Fibroblast of upper back skin (primary cell): ENCODE data around the gene KITLG.
"Not testable (repeated sequence)": the region's sequence is repeated elsewhere in the genome, so short reads cannot be mapped to it uniquely, and the experiment has no call there.

Experiments
- DNase-seq: peaks from one replicate; pipeline ENCODE4 v3.0.0-alpha.2; 2013

The KITLG gene

DNA sequence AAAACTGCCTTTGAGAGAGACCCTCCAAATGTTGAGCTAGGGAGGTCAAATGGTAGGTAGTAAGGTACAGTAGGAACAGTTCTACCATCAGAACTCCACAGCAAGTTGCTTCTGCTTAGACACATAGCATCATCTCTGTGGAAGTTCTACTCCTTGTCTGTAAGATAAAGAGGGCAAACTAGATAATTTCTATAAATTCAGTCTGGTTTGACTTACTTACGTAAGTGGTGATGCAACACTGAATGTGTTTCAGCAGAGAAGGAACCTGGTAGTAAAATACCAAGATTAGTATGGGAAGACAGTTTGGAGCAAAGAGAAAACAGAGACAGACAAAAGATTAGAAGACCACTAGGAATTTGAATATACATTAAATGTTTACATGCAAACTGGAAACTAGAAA, 42.0 kb downstream of the KITLG start:
- DNase-seq: no peak

DNA sequence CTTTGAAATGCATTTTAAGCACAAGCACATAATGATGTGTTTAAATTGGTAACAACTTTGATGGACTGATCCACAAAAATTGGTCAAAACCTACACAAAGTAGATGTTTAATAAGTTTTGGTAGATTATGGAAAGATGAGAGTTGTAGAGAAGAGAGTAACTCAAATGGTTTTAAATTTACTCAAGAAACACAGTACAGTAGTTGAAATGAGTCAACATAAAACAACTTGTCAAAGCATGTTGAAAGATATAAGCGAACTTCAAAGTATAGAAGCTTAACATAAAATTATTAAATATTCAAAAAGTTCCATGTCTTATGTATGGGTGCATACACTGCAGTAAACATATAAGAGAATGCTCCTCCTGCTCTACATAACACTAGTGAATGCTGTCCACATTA, 49.4 kb downstream of the KITLG start:
- DNase-seq: no peak

DNA sequence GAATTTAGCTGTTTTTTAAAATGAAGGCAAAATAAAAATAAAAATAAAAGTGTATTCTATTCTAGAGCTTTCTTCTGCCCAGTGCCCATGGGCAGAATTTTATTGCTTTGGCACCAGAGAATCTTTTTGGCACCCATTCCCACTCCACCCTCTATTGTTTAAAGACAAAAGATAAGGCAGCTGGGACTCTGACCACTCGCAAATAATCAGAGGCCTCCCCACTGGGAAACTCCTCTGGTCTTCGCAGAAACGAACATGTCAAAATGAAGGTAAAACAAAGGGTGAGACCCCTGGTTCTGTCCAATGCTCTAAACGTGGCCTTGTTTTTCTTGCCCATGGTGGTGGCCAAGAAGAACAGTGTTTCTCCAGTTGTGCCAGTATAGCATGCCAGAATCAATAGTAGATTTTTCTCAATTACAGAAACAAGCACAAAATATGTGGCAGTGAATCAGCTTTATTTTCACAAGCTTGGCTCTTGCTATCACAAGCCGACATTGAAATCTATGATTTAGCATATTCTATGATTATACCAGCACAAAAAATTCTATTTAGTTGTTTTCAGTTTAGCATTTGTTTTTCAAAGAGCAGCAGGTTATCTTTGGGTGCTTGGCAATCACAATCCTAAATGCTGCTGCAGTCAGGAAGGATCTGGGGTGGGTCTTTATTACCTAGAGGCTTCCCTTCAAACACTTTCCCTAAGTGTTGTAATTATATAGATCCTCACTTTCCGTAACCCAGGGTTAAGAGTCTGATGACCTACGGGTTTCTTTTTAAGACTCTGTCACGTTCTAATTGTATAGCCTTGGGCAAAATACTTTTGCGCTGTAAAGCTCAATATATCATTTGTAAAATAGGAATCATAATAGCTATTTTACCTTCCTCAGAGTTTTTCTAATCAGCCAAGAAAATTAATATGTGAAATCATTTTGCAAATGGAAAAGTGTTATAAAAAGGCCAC, 50.5 kb downstream of the KITLG start:
- DNase-seq: no peak

GRCh38 chr12:88522961-88523360, 57.3 kb downstream of the KITLG start:
- no peak for DNase-seq

DNA sequence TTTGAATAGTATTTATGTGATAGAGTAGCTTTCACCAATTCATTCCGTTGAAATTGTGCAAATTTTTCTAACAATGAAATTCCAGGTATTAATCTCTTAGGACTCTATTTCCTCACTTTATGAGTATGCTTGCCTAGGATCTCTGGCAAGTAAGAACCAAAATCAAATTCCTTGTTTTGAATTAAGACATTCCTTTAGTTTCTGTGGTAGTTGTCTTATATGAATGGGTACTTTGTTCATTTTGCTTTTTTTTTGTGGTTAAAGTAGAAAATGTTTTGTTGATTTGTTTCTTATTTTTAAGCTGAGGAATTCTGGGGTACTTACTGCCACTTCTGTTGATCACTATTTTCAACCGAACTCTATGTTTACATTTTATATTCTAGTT, 59.8 kb downstream of the KITLG start:
- no peak for DNase-seq

GRCh38 chr12:88519802-88520435, 60.4 kb downstream of the KITLG start:
- peak; percentile 49 for DNase-seq

DNA sequence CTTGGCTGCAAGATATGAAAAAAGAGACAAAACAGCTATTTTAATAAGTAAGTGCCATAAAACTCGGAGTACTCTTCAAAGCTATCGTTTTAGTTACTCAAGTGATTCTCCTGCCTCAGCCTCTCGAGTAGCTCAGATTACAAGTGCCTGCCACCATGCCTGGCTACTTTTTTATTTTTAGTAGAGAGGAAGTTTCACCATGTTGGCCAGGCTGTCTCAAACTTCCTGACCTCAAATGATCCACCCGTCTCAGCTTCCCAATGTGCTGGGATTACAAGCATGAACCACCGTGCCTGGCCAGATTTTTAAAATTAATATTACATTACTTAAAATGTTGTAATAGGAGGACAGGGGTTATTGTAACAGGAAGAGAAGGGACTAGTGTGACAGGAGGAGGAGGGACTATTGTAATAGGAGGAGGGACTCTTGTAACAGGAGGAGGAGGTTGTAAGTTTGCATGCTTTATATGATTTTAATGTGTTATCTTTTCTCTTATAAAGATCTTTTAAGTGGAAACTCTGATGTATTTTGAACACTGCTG, 61.3 kb downstream of the KITLG start:
- DNase-seq: no peak

GRCh38 chr12:88516811-88517210, 63.5 kb downstream of the KITLG start:
- DNase-seq: no peak

DNA sequence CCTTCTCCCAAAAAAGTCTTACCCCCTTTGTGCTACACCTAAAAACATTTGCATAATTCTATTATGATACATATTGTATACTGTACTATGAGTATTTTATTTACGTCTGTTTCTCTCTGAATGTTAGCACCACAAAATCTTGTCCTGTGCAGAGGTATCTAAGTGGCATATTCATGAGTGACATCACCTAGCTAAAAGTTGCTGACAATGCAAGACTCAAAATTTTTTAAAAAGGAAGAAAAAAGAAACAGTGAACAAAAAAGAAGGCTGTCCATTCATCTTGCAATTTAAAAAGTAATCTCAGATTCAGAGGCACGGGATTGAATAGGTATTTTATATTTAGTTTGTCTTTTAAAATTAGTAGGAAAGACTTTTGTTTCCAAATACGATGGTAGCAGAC, 69.4 kb downstream of the KITLG start:
- no peak for DNase-seq

- peak; percentile 34 for DNase-seq
Measured at GRCh38 chr12:88509851-88510250, 70.4 kb downstream of the KITLG start.

GRCh38 chr12:88509347-88509746, 70.9 kb downstream of the KITLG start:
- DNase-seq: peak; percentile 34

- not testable (repeated sequence) for DNase-seq
Measured at GRCh38 chr12:88507851-88508250, 72.4 kb downstream of the KITLG start.

GRCh38 chr12:88507270-88507669, 73.0 kb downstream of the KITLG start:
- no peak for DNase-seq

DNA sequence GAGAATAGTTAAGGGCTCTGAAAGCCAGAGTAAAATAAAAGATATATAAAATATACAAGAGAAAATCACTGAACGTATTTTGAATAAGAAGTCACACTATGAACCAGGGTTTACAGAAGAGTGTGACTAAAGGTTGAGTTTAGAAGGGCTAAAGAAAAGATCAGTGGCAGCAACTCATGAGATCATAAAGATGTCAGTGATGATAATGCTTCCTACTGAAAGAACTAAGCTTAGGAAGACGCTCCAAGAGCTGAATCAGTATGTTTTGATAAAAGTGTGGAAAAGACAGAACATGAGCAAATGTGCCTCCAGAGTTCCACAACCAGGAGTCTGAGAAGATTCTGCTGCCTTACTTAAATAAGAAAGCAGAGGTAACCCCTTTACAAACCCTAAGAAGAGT, 74.6 kb downstream of the KITLG start:
- no peak for DNase-seq

DNA sequence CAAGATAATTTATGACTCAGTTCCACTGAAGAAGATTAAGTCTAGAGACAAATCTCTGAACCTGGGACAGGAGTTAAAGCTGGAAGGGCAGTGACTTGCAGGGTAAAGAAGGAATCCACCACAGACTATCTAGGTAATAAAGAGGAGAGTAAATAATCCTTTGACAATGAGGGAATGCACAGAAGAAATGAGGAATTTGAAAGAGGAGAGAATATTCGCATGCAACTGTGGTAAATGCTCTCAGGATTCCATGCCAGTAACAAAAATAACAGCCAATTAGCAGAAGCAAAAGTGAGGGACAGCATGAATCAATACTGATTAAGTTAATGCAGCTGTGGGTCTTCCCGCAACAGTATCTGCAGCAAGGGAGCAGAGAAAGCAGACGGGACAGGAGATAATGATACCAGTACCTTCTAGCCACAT, 77.0 kb downstream of the KITLG start:
- DNase-seq: peak; percentile 36

DNA sequence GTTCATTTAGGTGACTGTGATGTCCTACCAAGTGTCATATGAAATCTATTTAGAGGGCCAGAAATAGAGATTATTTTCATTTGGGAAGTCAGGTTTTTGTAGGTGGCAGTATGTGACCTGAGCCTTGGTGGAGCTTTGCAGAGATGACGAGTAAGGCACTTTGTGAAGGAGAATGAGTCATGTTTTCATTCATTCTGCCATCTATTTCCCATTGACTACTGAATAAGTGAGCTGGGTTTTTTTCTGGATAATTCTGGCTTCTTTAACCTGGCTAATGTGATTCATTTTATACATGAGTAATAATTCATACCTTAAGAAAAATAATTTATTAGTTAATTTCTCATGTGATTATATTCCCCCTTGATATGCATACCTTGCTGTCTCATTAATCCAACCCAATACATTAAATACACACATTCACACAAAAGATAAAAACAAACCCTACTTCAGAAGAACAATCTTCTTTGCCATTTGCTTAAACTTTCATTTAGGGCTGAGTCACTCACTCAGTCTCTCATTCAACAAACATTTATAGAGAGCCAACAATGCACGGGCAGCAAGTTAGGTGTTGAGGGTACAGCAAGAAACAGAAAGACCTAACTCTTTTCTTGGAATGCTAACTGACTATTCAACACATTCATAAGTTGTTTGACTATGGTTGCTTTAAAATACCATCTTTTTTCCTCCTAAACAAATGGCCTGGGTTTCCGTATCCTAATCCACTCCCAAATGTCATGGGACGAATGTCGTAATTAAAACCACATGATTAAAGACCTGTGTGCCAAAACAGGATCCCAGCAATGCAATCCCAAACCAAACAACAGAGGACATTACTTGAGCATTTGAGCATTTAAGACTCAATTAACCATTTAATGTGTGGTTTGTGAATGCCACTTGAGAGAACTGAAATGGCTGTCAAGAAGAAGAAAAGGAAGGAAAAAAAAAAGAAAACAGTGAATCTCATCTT, 78.0 kb downstream of the KITLG start:
- DNase-seq: peak; percentile 28

- DNase-seq: peak; percentile 45
Measured at GRCh38 chr12:88496891-88497371, 83.3 kb downstream of the KITLG start.

GRCh38 chr12:88496429-88496828, 83.8 kb downstream of the KITLG start:
- no peak for DNase-seq

GRCh38 chr12:88495031-88495430, 85.2 kb downstream of the KITLG start:
- DNase-seq: no peak

DNA sequence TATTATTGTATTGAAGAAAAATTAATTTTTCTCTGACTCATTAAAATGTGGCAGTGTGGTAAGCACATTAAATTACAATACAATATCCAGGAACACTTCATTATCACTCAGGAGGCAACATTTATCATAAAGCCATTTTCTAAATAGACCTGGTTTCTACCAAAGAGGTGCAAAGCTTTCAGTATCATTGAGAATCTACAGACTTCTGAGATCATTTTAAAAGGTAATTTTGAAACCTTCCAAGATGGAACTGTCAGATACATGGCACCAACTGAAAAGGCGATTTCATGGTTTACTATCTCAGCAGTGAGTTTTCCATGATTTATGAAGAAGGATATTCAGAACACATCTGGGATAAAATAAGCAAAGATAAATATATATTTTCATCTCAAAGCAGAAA, 85.8 kb downstream of the KITLG start:
- no peak for DNase-seq

DNA sequence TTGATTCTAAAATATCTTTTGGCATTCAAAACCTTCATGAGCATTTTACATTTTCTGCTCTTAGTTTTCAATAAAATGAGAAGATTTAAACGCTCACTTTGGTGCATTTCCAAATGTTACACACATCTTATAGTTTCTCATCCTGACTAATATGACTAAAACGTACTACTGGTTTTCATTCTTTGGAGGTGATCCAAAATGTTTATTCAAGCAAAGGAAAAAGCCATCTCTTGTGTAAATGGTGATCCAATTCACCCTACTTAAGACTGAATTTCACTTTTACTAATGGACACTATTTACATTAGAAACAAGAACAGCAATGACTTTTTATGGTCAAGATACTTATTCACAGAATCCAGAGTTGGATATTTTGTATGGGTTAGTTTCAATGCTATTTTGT, 86.6 kb downstream of the KITLG start:
- peak; percentile 93 for DNase-seq

- no peak for DNase-seq
Measured at GRCh38 chr12:88490425-88490824, 89.8 kb downstream of the KITLG start.

GRCh38 chr12:88472775-88473174, 107.5 kb downstream of the KITLG start:
- peak; percentile 61 for DNase-seq
